CD14-positive monocyte (primary cell): ENCODE measurements around the gene DEK. TPM values are rescaled to one million over a fixed set of nuclear protein-coding genes. Genes with fewer than 3 reads are reported as not detected.

Experiments used
- DNase-seq, 3 donors: peaks; one replicate each; pipeline ENCODE4 v3.0.0-alpha.2; 2011 to 2022
- H2AFZ ChIP-seq: 2 replicates; pipeline ENCODE4 v1.6.0; 2012; ENCODE audit warnings: mild to moderate bottlenecking, low read depth, low read length, inconsistent platforms; ENCODE audit not compliant: insufficient read depth, poor library complexity, severe bottlenecking
- H3K27ac ChIP-seq, 2 donors: 1 replicate in 1 of 2; 2 replicates in 1 of 2; pipeline ENCODE4 v1.5.1; 2012 to 2013; ENCODE audit warnings: low read length in 2 of 2, control low read depth in 1 of 2, inconsistent platforms in 1 of 2, low read depth in 1 of 2, mild to moderate bottlenecking in 1 of 2
- H3K27me3 ChIP-seq, 2 donors: one replicate each; pipeline versions ENCODE4 v1.6.0 to v1.6.1; 2011 to 2013; ENCODE audit warnings: low read length in 2 of 2; ENCODE audit not compliant: control insufficient read depth in 2 of 2, insufficient read depth in 2 of 2
- H3K36me3 ChIP-seq, 2 donors: replicated peaks in 1 of 2; 1 replicate in 1 of 2; 2 replicates in 1 of 2; pipeline versions ENCODE4 v1.5.1 to v1.6.1; 2012 to 2013; ENCODE audit warnings: low read length in 2 of 2, control low read depth in 1 of 2, inconsistent platforms in 1 of 2, mild to moderate bottlenecking in 1 of 2; ENCODE audit not compliant: insufficient read depth in 2 of 2, control insufficient read depth in 1 of 2
- H3K4me1 ChIP-seq, 2 donors: 1 replicate in 1 of 2; 2 replicates in 1 of 2; pipeline versions ENCODE4 v1.5.1 to v1.6.1; 2012 to 2013; ENCODE audit warnings: low read length in 2 of 2, control low read depth in 1 of 2, inconsistent platforms in 1 of 2, mild to moderate bottlenecking in 1 of 2, moderate library complexity in 1 of 2; ENCODE audit not compliant: insufficient read depth in 2 of 2, control insufficient read depth in 1 of 2
- H3K4me2 ChIP-seq: replicated peaks from 2 replicates; pipeline ENCODE3; 2012; ENCODE audit warnings: low read length, moderate library complexity, mild to moderate bottlenecking; ENCODE audit not compliant: poor library complexity, severe bottlenecking; ENCODE audit errors: extremely low read depth
- H3K4me3 ChIP-seq, 3 experiments: fragments of 200-600 bp in 1 of 3; sonication (generic) in 1 of 3; replicated peaks in 1 of 3; 1 replicate in 2 of 3; 2 replicates in 1 of 3; pipeline ENCODE4 v1.5.1; 2011 to 2013; ENCODE audit warnings: low read length in 3 of 3, mild to moderate bottlenecking in 3 of 3, control low read depth in 2 of 3, low read depth in 2 of 3, inconsistent platforms in 1 of 3, moderate library complexity in 1 of 3
- H3K79me2 ChIP-seq: 2 replicates; pipeline ENCODE4 v1.6.0; 2012; ENCODE audit warnings: mild to moderate bottlenecking, control low read depth, inconsistent platforms, low read length, moderate library complexity; ENCODE audit not compliant: insufficient read depth
- H3K9ac ChIP-seq: 2 replicates; pipeline ENCODE4 v1.6.0; 2017; ENCODE audit warnings: low read length, mild to moderate bottlenecking; ENCODE audit not compliant: insufficient read depth, poor library complexity, severe bottlenecking
- H3K9me3 ChIP-seq, 2 donors: replicated peaks in 1 of 2; 1 replicate in 1 of 2; 2 replicates in 1 of 2; pipeline versions ENCODE4 v1.5.1 to v1.6.1; 2012 to 2013; ENCODE audit warnings: low read length in 2 of 2, control low read depth in 1 of 2; ENCODE audit not compliant: control insufficient read depth in 1 of 2, insufficient read depth in 1 of 2
- H4K20me1 ChIP-seq: 2 replicates; pipeline ENCODE4 v1.6.0; 2012; ENCODE audit warnings: mild to moderate bottlenecking, low read length, control low read depth, moderate library complexity; ENCODE audit not compliant: insufficient read depth
- H3K27ac Mint-ChIP-seq, 7 donors: one replicate each; pipeline ENCODE4 v1.8.0; 2020; ENCODE audit warnings: mild to moderate bottlenecking in 7 of 7, mixed read lengths in 7 of 7, moderate library complexity in 6 of 7, inconsistent platforms in 2 of 7
- H3K27me3 Mint-ChIP-seq, 3 donors: one replicate each; pipeline ENCODE4 v1.8.0; 2021 to 2022; ENCODE audit warnings: low read depth in 3 of 3, mild to moderate bottlenecking in 3 of 3, mixed read lengths in 3 of 3, moderate library complexity in 3 of 3, inconsistent platforms in 1 of 3
- H3K36me3 Mint-ChIP-seq, 2 donors: one replicate each; pipeline ENCODE4 v1.8.0; 2020; ENCODE audit warnings: mixed read lengths in 2 of 2, inconsistent platforms in 1 of 2, mild to moderate bottlenecking in 1 of 2
- H3K4me1 Mint-ChIP-seq: one replicate; pipeline ENCODE4 v1.8.0; 2020; ENCODE audit warnings: mild to moderate bottlenecking, mixed read lengths
- H3K4me3 Mint-ChIP-seq, 2 donors: one replicate each; pipeline ENCODE4 v1.8.0; 2020; ENCODE audit warnings: mild to moderate bottlenecking in 2 of 2, mixed read lengths in 2 of 2, moderate library complexity in 1 of 2
- H3K9me3 Mint-ChIP-seq, 7 donors: one replicate each; pipeline ENCODE4 v1.8.0; 2020 to 2022; ENCODE audit warnings: mixed read lengths in 7 of 7, mild to moderate bottlenecking in 6 of 7, moderate library complexity in 6 of 7, inconsistent platforms in 2 of 7
- WGBS: methylation state at CpG from one replicate; pipeline ENCODE4 v1.1.5; 2013; ENCODE audit warnings: missing lambda C conversion rate; ENCODE audit not compliant: insufficient coverage; 5-methylcytosine and 5-hydroxymethylcytosine counted together
- intact Hi-C, 2 donors: fragments of 100-400 bp; cut with micrococcal nuclease; formaldehyde crosslinking; loops; one replicate each; pipeline versions ENCODE4 v1.15.0 to v1.15.1; 2023
- polyA plus RNA-seq, 3 donors: library from polyadenylated mRNA; depleted of rRNA in 1 of 3; unstranded in 2 of 3; stranded (reverse) in 1 of 3; fragments of 300-500 nt in 2 of 3; fragments of >200 nt in 1 of 3; fragmentation: Illumina TruSeq in 2 of 3; gene quantifications; 1 replicate in 2 of 3; 2 replicates in 1 of 3; pipeline ENCODE4 v1.2.3, GENCODE V29; 2012 to 2021
- TF ChIP-seq, protein P1 (sequence below): fragments of 200-600 bp; IDR thresholded peaks from one replicate; pipeline ENCODE4 v1.8.0; 2022; ENCODE audit warnings: antibody characterized with exemption, mild to moderate bottlenecking

Gene DEK
- polyA plus RNA-seq, 3 donors, result 32.3 to 63.9 (median 56.5) TPM

DNA sequence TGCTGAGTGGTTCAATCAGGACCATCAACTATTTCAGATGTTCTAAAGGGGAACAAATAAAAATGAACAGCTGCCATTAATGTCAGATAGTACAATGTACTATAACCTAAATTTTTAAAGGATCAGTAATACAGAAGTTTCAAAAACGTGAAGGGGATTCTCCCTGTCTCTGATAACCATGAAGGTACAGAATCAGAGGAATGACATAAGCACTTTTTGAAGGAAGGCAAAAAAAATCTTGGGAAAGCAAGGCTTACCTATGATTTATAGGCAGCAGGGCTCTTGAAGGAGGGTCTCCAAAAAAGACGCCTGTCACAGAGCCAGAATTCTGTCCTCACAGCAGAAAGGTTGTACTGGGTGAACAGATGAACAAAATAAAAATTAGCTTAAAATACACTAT lies 20.1 kb downstream of the DEK start:
- WGBS, result no CpG with 5 or more reads among the region's 2 CpGs
- Histone ChIP-seq H3K9ac (no peak overlapping the region), H3K79me2 (peaks cover 100% of the 10 kb centered on the region), H3K36me3 (peaks cover 78 to 99% of the 10 kb centered on the region in 2 donors), H3K4me2 (no peak overlapping the region), H2AFZ (no peak overlapping the region), H3K27ac (peak overlapping the region in 1 of 2 donors; percentile 60), H3K9me3 (no peaks in the 10 kb centered on the region), H3K27me3 (no peaks in the 10 kb centered on the region), H3K4me3 (no peak overlapping the region), H4K20me1 (peaks cover 73% of the 10 kb centered on the region), H3K4me1 (no peaks in the 10 kb centered on the region)
- peaks cover 62 to 76% of the 10 kb centered on the region in 2 donors for H3K36me3 Mint-ChIP-seq
- intact Hi-C loops, result no loop called here
- no peaks in the 10 kb centered on the region for H3K9me3 Mint-ChIP-seq
- TF ChIP-seq, protein P1, sequence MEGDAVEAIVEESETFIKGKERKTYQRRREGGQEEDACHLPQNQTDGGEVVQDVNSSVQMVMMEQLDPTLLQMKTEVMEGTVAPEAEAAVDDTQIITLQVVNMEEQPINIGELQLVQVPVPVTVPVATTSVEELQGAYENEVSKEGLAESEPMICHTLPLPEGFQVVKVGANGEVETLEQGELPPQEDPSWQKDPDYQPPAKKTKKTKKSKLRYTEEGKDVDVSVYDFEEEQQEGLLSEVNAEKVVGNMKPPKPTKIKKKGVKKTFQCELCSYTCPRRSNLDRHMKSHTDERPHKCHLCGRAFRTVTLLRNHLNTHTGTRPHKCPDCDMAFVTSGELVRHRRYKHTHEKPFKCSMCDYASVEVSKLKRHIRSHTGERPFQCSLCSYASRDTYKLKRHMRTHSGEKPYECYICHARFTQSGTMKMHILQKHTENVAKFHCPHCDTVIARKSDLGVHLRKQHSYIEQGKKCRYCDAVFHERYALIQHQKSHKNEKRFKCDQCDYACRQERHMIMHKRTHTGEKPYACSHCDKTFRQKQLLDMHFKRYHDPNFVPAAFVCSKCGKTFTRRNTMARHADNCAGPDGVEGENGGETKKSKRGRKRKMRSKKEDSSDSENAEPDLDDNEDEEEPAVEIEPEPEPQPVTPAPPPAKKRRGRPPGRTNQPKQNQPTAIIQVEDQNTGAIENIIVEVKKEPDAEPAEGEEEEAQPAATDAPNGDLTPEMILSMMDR, result no peak
- no peaks in the 10 kb centered on the region for H3K27me3 Mint-ChIP-seq
- no peak for DNase-seq
- H3K27ac Mint-ChIP-seq, result peak overlapping the region in 1 of 7 donors; percentile 5
- H3K4me3 Mint-ChIP-seq, result no peak overlapping the region
- no peaks in the 10 kb centered on the region for H3K4me1 Mint-ChIP-seq

DNA sequence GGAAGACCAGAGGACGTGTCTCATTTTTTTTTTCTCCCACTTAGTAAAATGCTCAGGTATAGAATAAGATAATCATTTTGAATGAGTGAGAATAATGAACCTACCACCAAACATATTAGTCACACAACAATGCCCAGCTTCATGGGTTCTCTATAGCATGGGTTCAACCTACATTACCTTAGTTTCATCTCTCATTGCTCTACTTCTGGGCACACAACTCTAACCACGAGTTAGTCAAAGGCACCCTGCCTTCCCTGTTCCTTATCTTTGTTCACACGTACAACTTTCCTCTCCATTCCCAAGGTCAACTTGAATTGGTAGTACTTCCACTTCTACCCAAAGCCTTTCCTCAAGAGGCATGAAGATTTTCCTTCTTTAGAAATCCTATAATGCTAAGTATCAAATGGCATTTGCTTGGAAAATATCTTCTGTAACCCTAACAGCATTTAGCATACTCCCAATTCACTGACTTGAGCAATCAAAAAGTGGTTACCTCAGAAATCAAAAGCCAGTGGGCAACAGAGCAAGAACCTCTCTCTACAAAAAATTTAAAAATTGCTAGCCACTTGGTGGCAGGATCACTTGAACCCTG lies 20.9 kb downstream of the DEK start:
- Histone ChIP-seq H3K27me3 (no peaks in the 10 kb centered on the region), H3K79me2 (peaks cover 100% of the 10 kb centered on the region), H3K9ac (no peak overlapping the region), H3K4me1 (no peaks in the 10 kb centered on the region), H3K9me3 (no peaks in the 10 kb centered on the region), H4K20me1 (peaks cover 71% of the 10 kb centered on the region), H3K27ac (peak overlapping the region in 1 of 2 donors; percentile 39), H3K36me3 (peaks cover 73 to 99% of the 10 kb centered on the region in 2 donors), H2AFZ (no peak overlapping the region), H3K4me3 (no peak overlapping the region), H3K4me2 (no peak overlapping the region)
- no peak for DNase-seq
- Mint-ChIP-seq H3K4me1 (no peaks in the 10 kb centered on the region), H3K36me3 (peaks cover 58 to 75% of the 10 kb centered on the region in 2 donors), H3K27me3 (no peaks in the 10 kb centered on the region), H3K4me3 (no peak overlapping the region), H3K27ac (peak overlapping the region in 3 of 7 donors; percentile 61 to 75 (median 69)), H3K9me3 (no peaks in the 10 kb centered on the region)
- intact Hi-C loops, result no loop called here
- TF ChIP-seq, protein P1, result no peak
- 83% methylated on average over 1 of the region's 3 CpGs for WGBS
